HEK293 (cell line): ENCODE results near the gene VPS4A.

Experiments used
- CTCF ChIA-PET: fragments of 350-600 bp; formaldehyde crosslinking; extraction: SDS; loops from one replicate; lab custom pipeline; 2021; ENCODE audit warnings: antibody characterized with exemption; lab: Yijun Ruan, JAX
- POLR2A ChIA-PET: fragments of 300-600 bp; formaldehyde crosslinking; extraction: SDS; loops from one replicate; lab custom pipeline; 2020; ENCODE audit warnings: antibody characterized with exemption, inconsistent platforms; lab: Yijun Ruan, JAX
- H3K27ac ChIP-seq: fragments of 200-500 bp; sonication (Bioruptor generic); 2 replicates; pipeline ENCODE4 v1.5.1; 2014; ENCODE audit warnings: low read depth, low read length, control low read depth, inconsistent platforms; ENCODE audit errors: extremely low read depth
- H3K36me3 ChIP-seq, 2 experiments: fragments of 200-500 bp in 1 of 2; sonication (Bioruptor generic) in 1 of 2; 1 replicate in 1 of 2; 2 replicates in 1 of 2; pipeline ENCODE4 v1.5.1; 2014 to 2017; ENCODE audit warnings: inconsistent platforms in 2 of 2, low read length in 2 of 2; ENCODE audit not compliant: control insufficient read depth in 2 of 2, insufficient read depth in 1 of 2
- H3K4me1 ChIP-seq: fragments of 200-500 bp; sonication (Bioruptor generic); 2 replicates; pipeline ENCODE4 v1.5.1; 2014; ENCODE audit warnings: mild to moderate bottlenecking, low read length, inconsistent platforms; ENCODE audit not compliant: control insufficient read depth, insufficient read depth
- H3K4me3 ChIP-seq: 2 replicates; pipeline ENCODE4 v1.5.1; 2011; ENCODE audit warnings: low read depth, mild to moderate bottlenecking, control low read depth, low read length, moderate library complexity
- H3K9me3 ChIP-seq: fragments of 200-500 bp; sonication (Bioruptor generic); 2 replicates; pipeline ENCODE4 v1.5.1; 2014; ENCODE audit warnings: low read depth, low read length, inconsistent platforms; ENCODE audit not compliant: control insufficient read depth, insufficient read depth
- KLF7 ChIP-seq: fragments of 450-650 bp; formaldehyde crosslinking; IDR thresholded peaks from 2 replicates; pipeline ENCODE4 v1.5.1; 2016; ENCODE audit warnings: missing biosample characterization, missing genetic modification characterization, borderline replicate concordance
- PRDM1 ChIP-seq: fragments of 450-650 bp; formaldehyde crosslinking; IDR thresholded peaks from 2 replicates; pipeline ENCODE4; 2016; ENCODE audit warnings: missing biosample characterization, missing genetic modification characterization
- PRDM2 ChIP-seq: fragments of 450-650 bp; formaldehyde crosslinking; IDR thresholded peaks from 2 replicates; pipeline ENCODE4 v1.5.1; 2016; ENCODE audit warnings: missing biosample characterization, missing genetic modification characterization, borderline replicate concordance
- RBAK ChIP-seq: fragments of 450-650 bp; formaldehyde crosslinking; IDR thresholded peaks from 2 replicates; pipeline ENCODE4 v1.5.1; 2016; ENCODE audit warnings: missing biosample characterization, missing genetic modification characterization
- REPIN1 ChIP-seq: fragments of 450-650 bp; formaldehyde crosslinking; IDR thresholded peaks from 2 replicates; pipeline ENCODE4 v1.5.1; 2017; ENCODE audit warnings: missing biosample characterization, missing genetic modification characterization, low read depth
- ZBTB17 ChIP-seq: fragments of 450-650 bp; formaldehyde crosslinking; IDR thresholded peaks from 2 replicates; pipeline ENCODE4 v1.5.1; 2016; ENCODE audit warnings: missing biosample characterization, missing genetic modification characterization
- ZFP69B ChIP-seq: fragments of 450-650 bp; formaldehyde crosslinking; IDR thresholded peaks from 2 replicates; pipeline ENCODE4 v1.5.1; 2016; ENCODE audit warnings: missing biosample characterization, missing genetic modification characterization
- ZNF10 ChIP-seq: fragments of 450-650 bp; formaldehyde crosslinking; IDR thresholded peaks from 2 replicates; pipeline ENCODE4 v1.5.1; 2017; ENCODE audit warnings: missing biosample characterization, missing genetic modification characterization
- ZNF169 ChIP-seq: fragments of 450-650 bp; formaldehyde crosslinking; IDR thresholded peaks from 2 replicates; pipeline ENCODE4 v1.5.1; 2016; ENCODE audit warnings: missing biosample characterization, missing genetic modification characterization
- ZNF274 ChIP-seq, 2 experiments: fragments of 200-500 bp in 1 of 2; fragments of 450-650 bp in 1 of 2; sonication (Bioruptor generic) in 1 of 2; formaldehyde crosslinking in 1 of 2; IDR thresholded peaks; 2 replicates each; pipeline versions ENCODE4 v1.5.1 to v1.6.1; 2014 to 2016; ENCODE audit warnings: borderline replicate concordance in 1 of 2, inconsistent platforms in 1 of 2, low read length in 1 of 2, missing biosample characterization in 1 of 2, missing genetic modification characterization in 1 of 2
- ZNF366 ChIP-seq: fragments of 450-650 bp; formaldehyde crosslinking; conservative IDR thresholded peaks from 2 replicates; pipeline ENCODE4 v1.5.1; 2016; ENCODE audit warnings: missing biosample characterization, missing genetic modification characterization
- ZNF37A ChIP-seq: fragments of 450-650 bp; IDR thresholded peaks from 2 replicates; pipeline ENCODE4 v1.5.1; 2018; ENCODE audit warnings: missing biosample characterization, missing genetic modification characterization
- ZNF433 ChIP-seq: fragments of 450-650 bp; formaldehyde crosslinking; IDR thresholded peaks from 2 replicates; pipeline ENCODE4 v1.5.1; 2016; ENCODE audit warnings: missing biosample characterization, missing genetic modification characterization, low read depth
- ZNF449 ChIP-seq: fragments of 450-650 bp; formaldehyde crosslinking; IDR thresholded peaks from 2 replicates; pipeline ENCODE4 v1.5.1; 2017; ENCODE audit warnings: missing biosample characterization, mild to moderate bottlenecking, missing genetic modification characterization, moderate library complexity
- ZNF514 ChIP-seq: fragments of 450-650 bp; formaldehyde crosslinking; IDR thresholded peaks from 2 replicates; pipeline ENCODE4 v1.5.1; 2016; ENCODE audit warnings: missing biosample characterization, missing genetic modification characterization
- ZNF529 ChIP-seq: fragments of 450-650 bp; formaldehyde crosslinking; IDR thresholded peaks from 2 replicates; pipeline ENCODE4 v1.5.1; 2017; ENCODE audit warnings: missing genetic modification characterization, missing biosample characterization; ENCODE audit not compliant: insufficient replicate concordance
- ZNF791 ChIP-seq: fragments of 450-650 bp; formaldehyde crosslinking; IDR thresholded peaks from 2 replicates; pipeline ENCODE4 v1.5.1; 2016; ENCODE audit warnings: missing biosample characterization, missing genetic modification characterization
- ZSCAN16 ChIP-seq: fragments of 450-650 bp; formaldehyde crosslinking; IDR thresholded peaks from 2 replicates; pipeline ENCODE4 v1.5.1; 2016; ENCODE audit warnings: missing biosample characterization, missing genetic modification characterization

Gene VPS4A

GRCh38 chr16:69270831-69271230, 40.3 kb upstream of the VPS4A start:
- TF ChIP-seq PRDM1 (tag by site-specific recombination) (no peak), ZNF791 (tag by site-specific recombination) (no peak), RBAK (tag by site-specific recombination) (no peak), KLF7 (tag by site-specific recombination) (no peak), ZNF37A (tag by site-specific recombination) (no peak), ZNF274 (IDR thresholded peaks at IDR 0.05; ENCODE audit: low read length) (no peak), ZNF274 (tag by site-specific recombination; IDR thresholded peaks at IDR 0.05; ENCODE audit: borderline replicate concordance) (no peak), ZNF169 (tag by site-specific recombination) (no peak), ZNF514 (tag by site-specific recombination) (no peak), REPIN1 (tag by site-specific recombination) (no peak), ZBTB17 (no peak)
- ChIA-PET CTCF (no interaction called here), POLR2A (no interaction called here)
- Histone ChIP-seq H3K9me3 (no peaks in the 10 kb centered on the region), H3K4me1 (no peaks in the 10 kb centered on the region), H3K36me3 (peaks cover 3 to 17% of the 10 kb centered on the region in 2 experiments; a peak in 2 of 3 replicates), H3K4me3 (no peak overlapping the region), H3K27ac (no peak overlapping the region)

- no peak overlapping the region for H3K27ac ChIP-seq
- H3K9me3 ChIP-seq = no peaks in the 10 kb centered on the region
- ChIA-PET CTCF (interaction anchor here (0.7 to 1.9 kb wide), 2 partner anchors 13 to 430 kb away, joined by 3 to 6 read pairs; partner anchors contain the start of gene TANGO6), POLR2A (no interaction called here)
- no peaks in the 10 kb centered on the region for H3K4me1 ChIP-seq
- H3K36me3 ChIP-seq = peaks cover 3 to 17% of the 10 kb centered on the region in 2 experiments; a peak in 2 of 3 replicates
- TF ChIP-seq ZNF529 (tag by site-specific recombination) (no peak), ZNF10 (peak; percentile 88)
- no peak overlapping the region for H3K4me3 ChIP-seq
Observed at GRCh38 chr16:69273009-69273408, 38.1 kb upstream of the VPS4A start.

- H3K9me3 ChIP-seq = no peaks in the 10 kb centered on the region
- POLR2A ChIA-PET = no interaction called here
- no peaks in the 10 kb centered on the region for H3K4me1 ChIP-seq
- peaks cover 3 to 15% of the 10 kb centered on the region in 2 experiments; a peak in 2 of 3 replicates for H3K36me3 ChIP-seq
- H3K27ac ChIP-seq = no peak overlapping the region
- TF ChIP-seq PRDM1 (tag by site-specific recombination) = peak; percentile 96
- peak; percentile 64 for TF ChIP-seq ZNF366 (tag by site-specific recombination)
- no peak for TF ChIP-seq ZNF433 (tag by site-specific recombination)
- no peak for TF ChIP-seq ZSCAN16 (tag by site-specific recombination)
- CTCF ChIA-PET = interaction anchor here (1.9 kb wide), 1 partner anchor 15 kb away, joined by 6 read pairs; no protein-coding TSS in a partner anchor
- no peak overlapping the region for H3K4me3 ChIP-seq
Observed at GRCh38 chr16:69274699-69275235, 36.4 kb upstream of the VPS4A start.

- no peaks in the 10 kb centered on the region for H3K9me3 ChIP-seq
- CTCF ChIA-PET = interaction anchor here (0.6 to 1.6 kb wide), 3 partner anchors 10 to 128 kb away, joined by 3 to 11 read pairs (median 4); no protein-coding TSS in a partner anchor
- H3K4me1 ChIP-seq = no peaks in the 10 kb centered on the region
- POLR2A ChIA-PET = no interaction called here
- peaks cover 3 to 7% of the 10 kb centered on the region in 2 experiments; a peak in 2 of 3 replicates for H3K36me3 ChIP-seq
- H3K27ac ChIP-seq = no peak overlapping the region
- no peak overlapping the region for H3K4me3 ChIP-seq
- TF ChIP-seq ZFP69B (tag by site-specific recombination) (no peak), PRDM2 (no peak), ZNF449 (tag by site-specific recombination) (no peak)
Observed at GRCh38 chr16:69276148-69277115, 34.7 kb upstream of the VPS4A start.
